Thoracic aorta (tissue), 2 donors: ENCODE measurements around the gene NOL8. TPM values are rescaled to one million over a fixed set of nuclear protein-coding genes. Genes with fewer than 3 reads are reported as not detected.

ENCODE experiments used
- ATAC-seq: fragments of 150-250 bp; one replicate; pipeline ENCODE4 v1.8.0; 2017; ENCODE audit warnings: low read depth; ENCODE audit not compliant: insufficient number of reproducible peaks, low FRiP score
- DNase-seq: peaks from one replicate; pipeline ENCODE4 v3.0.0-alpha.2; 2020; ENCODE audit warnings: low spot score
- H3K27ac ChIP-seq, 2 donors: fragments of 200-600 bp; sonication (generic); 1 replicate in 1 of 2; 2 replicates in 1 of 2; pipeline ENCODE4 v1.5.1; 2016; ENCODE audit warnings: mild to moderate bottlenecking in 2 of 2, moderate library complexity in 2 of 2
- H3K27me3 ChIP-seq: fragments of 200-600 bp; sonication (generic); replicated peaks from 2 replicates; pipeline ENCODE4 v1.6.0; 2016; ENCODE audit warnings: mild to moderate bottlenecking; ENCODE audit not compliant: insufficient read depth
- H3K36me3 ChIP-seq: fragments of 200-600 bp; sonication (generic); one replicate; pipeline ENCODE4 v1.5.1; 2016
- H3K4me1 ChIP-seq, 2 donors: fragments of 200-600 bp; sonication (generic); 1 replicate in 1 of 2; 2 replicates in 1 of 2; pipeline versions ENCODE4 v1.5.1 to v1.6.0; 2016; ENCODE audit warnings: low read depth in 2 of 2, mild to moderate bottlenecking in 1 of 2; ENCODE audit not compliant: control insufficient read depth in 1 of 2
- H3K4me3 ChIP-seq: fragments of 200-600 bp; sonication (generic); 2 replicates; pipeline ENCODE4 v1.5.1; 2016; ENCODE audit warnings: mild to moderate bottlenecking
- H3K9me3 ChIP-seq: fragments of 200-600 bp; sonication (generic); 2 replicates; pipeline ENCODE4 v1.5.1; 2016
- total RNA-seq, 2 donors: library from RNA; depleted of rRNA; stranded (reverse); fragments of >200 nt; gene quantifications; one replicate each; pipeline versions ENCODE4 v1.1.0 to v1.2.3, GENCODE V29; 2016
- TF ChIP-seq, protein P1 (sequence below): fragments of 200-600 bp; sonication (generic); IDR thresholded peaks from one replicate; pipeline ENCODE4 v1.5.1; 2019; ENCODE audit warnings: antibody characterized with exemption

NOL8 gene
- total RNA-seq, 2 donors from 2014 or later = 33.6 to 49.1 TPM

DNA sequence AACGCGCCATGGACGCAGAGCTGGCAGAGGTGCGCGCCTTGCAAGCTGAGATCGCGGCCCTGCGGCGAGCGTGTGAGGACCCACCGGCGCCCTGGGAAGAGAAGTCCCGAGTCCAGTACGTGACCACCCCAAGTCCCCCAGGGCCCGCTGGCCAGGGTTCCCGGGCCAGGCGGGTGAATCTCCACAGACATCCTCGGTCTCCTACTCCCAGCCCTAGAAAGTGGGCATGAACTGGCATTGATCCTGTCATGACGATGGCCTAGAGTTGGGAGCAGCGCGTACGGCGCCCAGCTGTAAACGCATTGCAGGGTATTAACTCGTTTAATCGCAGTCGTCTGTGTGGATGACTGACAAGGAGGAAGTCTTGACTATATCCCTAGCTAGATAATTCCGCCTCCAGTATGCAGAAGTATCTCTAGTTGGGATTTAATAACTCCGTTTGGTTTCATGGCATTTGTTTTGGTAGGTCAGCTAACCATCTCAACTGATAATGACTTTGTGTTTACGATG lies 896 bp upstream of the NOL8 start:
- DNase-seq = no peak

DNA sequence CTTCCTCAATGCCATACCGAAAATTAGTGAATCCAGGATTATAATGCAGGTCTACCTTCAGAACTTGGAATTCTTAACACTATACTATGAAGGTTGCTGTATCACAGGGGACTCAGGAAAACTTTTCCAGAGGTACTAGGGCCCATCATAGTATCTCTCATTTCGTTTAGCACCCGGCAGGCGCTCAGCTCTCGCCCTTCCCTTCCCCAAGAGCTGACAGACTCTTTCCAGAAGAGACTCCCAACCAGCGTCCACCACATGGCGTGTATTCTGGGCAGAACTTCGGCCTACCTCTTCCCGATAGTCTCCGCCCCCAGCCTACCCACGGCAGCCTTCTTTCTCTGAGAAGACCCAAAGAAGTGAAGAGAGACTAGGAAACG lies 271 bp downstream of the NOL8 start:
- peak overlapping the region; percentile 89 for H3K4me3 ChIP-seq
- TF ChIP-seq, protein P1, sequence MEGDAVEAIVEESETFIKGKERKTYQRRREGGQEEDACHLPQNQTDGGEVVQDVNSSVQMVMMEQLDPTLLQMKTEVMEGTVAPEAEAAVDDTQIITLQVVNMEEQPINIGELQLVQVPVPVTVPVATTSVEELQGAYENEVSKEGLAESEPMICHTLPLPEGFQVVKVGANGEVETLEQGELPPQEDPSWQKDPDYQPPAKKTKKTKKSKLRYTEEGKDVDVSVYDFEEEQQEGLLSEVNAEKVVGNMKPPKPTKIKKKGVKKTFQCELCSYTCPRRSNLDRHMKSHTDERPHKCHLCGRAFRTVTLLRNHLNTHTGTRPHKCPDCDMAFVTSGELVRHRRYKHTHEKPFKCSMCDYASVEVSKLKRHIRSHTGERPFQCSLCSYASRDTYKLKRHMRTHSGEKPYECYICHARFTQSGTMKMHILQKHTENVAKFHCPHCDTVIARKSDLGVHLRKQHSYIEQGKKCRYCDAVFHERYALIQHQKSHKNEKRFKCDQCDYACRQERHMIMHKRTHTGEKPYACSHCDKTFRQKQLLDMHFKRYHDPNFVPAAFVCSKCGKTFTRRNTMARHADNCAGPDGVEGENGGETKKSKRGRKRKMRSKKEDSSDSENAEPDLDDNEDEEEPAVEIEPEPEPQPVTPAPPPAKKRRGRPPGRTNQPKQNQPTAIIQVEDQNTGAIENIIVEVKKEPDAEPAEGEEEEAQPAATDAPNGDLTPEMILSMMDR = no peak
- H3K4me1 ChIP-seq = peaks cover 15 to 29% of the 10 kb centered on the region in 2 donors
- H3K9me3 ChIP-seq = no peaks in the 10 kb centered on the region
- no peaks in the 10 kb centered on the region for H3K27me3 ChIP-seq
- ATAC-seq = peak; percentile 22
- DNase-seq = no peak
- peaks cover 11% of the 10 kb centered on the region for H3K36me3 ChIP-seq
- peak overlapping the region; percentile 95 to 97 for H3K27ac ChIP-seq

More for the DNA sequence above, 896 bp upstream of the NOL8 start:
- H3K27me3 ChIP-seq = no peaks in the 10 kb centered on the region
- H3K36me3 ChIP-seq = peaks cover 2% of the 10 kb centered on the region
- no peaks in the 10 kb centered on the region for H3K9me3 ChIP-seq
- peak overlapping the region; percentile 95 to 97 for H3K27ac ChIP-seq
- H3K4me3 ChIP-seq = peak overlapping the region; percentile 89
- H3K4me1 ChIP-seq = peaks cover 15 to 29% of the 10 kb centered on the region in 2 donors
- no peak for ATAC-seq
- TF ChIP-seq, protein P1 = no peak

DNA sequence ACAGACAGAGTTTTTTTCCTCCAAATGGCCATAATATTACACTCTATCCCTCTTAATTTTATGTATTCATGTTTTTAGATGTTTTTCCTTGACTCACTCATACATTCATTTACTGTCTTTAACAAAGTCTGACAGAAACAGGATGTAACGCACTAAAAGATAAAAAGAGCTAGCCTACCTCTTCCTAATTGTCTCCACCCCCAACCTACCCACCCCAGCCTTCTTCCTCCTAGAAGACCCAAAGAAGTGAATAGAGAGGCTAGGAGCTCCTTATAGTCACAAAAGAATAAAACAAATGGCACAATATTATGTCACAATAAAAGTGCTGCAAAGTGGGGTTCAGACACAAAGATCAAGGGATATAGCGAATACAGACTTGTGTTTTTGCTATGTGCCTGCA lies 719 bp downstream of the NOL8 start:
- H3K36me3 ChIP-seq = peaks cover 14% of the 10 kb centered on the region
- TF ChIP-seq, protein P1 = no peak
- peaks cover 15 to 29% of the 10 kb centered on the region in 2 donors for H3K4me1 ChIP-seq

DNA sequence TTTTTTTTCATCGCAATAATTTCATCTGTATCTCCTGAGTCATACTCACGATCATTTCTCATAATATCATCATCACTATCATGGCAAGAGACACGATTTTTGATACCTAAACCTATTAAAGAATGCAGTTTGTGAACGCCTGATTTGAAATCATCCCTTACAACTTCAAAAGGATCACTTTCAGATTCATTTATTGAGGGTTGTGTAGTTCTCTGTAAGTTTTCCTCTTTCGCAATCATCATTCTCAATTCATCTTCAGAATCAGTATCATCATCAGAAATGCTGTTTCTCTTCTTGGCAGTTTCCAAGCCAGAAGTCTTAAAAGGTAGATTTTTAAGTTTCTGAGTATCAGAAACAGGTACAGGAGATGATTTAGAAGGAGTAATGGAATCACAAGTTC lies 9.7 kb downstream of the NOL8 start:
- Histone ChIP-seq H3K4me3 (no peak overlapping the region), H3K27ac (no peak overlapping the region), H3K36me3 (peaks cover 36% of the 10 kb centered on the region), H3K27me3 (no peaks in the 10 kb centered on the region), H3K4me1 (no peaks in the 10 kb centered on the region), H3K9me3 (no peaks in the 10 kb centered on the region)
- no peak for ATAC-seq
- no peak for DNase-seq
- TF ChIP-seq, protein P1 = no peak

More for the DNA sequence above, 719 bp downstream of the NOL8 start:
- ATAC-seq (no peak), DNase-seq (no peak)
- Histone ChIP-seq H3K4me3 (peak overlapping the region; percentile 89), H3K27me3 (no peaks in the 10 kb centered on the region), H3K9me3 (no peaks in the 10 kb centered on the region), H3K27ac (peak overlapping the region in 1 of 2 donors; percentile 97)

DNA sequence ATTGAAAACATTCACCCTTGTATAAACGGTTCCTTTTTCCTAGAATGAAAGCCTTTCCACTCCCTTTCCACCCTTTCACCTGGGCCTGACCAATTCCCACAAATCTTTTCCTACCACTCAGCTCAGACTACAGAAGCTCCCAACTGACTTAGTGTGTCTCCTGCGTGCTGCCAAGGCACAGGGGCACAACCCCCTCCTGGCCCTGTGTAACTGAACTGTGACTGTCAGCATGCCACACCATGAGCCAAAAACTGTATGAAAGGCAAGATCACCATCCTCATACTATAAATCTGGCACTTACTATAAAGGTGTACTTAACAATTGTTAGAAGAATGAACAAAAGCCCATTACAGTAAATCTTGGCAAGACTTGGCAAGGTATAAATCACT lies 11.5 kb downstream of the NOL8 start:
- TF ChIP-seq, protein P1 = no peak
- peaks cover 0 to 5% of the 10 kb centered on the region in 2 donors for H3K4me1 ChIP-seq
- H3K9me3 ChIP-seq = no peaks in the 10 kb centered on the region
- no peaks in the 10 kb centered on the region for H3K27me3 ChIP-seq
- no peak overlapping the region for H3K4me3 ChIP-seq
- no peak overlapping the region for H3K27ac ChIP-seq
- no peak for DNase-seq
- peaks cover 39% of the 10 kb centered on the region for H3K36me3 ChIP-seq
- ATAC-seq = no peak
